Measurements from ENCODE around the gene CMC2. TPM values are rescaled to one million over a fixed set of nuclear protein-coding genes. Genes with fewer than 3 reads are reported as not detected.
A peak's percentile ranks its signal among the peaks of the same experiment; 100 is the strongest.

Gene CMC2
- total RNA-seq, 1 donor from 2014 or later, result 136 TPM

- no peaks in the 10 kb centered on the region for H3K9me3 ChIP-seq (replicated peaks)
- TF ChIP-seq CTCF (IDR thresholded peaks at IDR 0.05; ENCODE audit: borderline replicate concordance), result no peak
- H3K4me3 ChIP-seq, result peak overlapping the region; percentile 61
- no peaks in the 10 kb centered on the region for H3K36me3 ChIP-seq
- peak overlapping the region; percentile 90 for H3K27ac ChIP-seq (replicated peaks)
- intact Hi-C loops (cut with micrococcal nuclease), result no loop called here
- peak; percentile 82 for DNase-seq
- peaks cover 22% of the 10 kb centered on the region for H3K4me1 ChIP-seq
- no peaks in the 10 kb centered on the region for H3K27me3 ChIP-seq (ENCODE audit: low read depth)
These were observed 74.6 kb downstream of the CMC2 start for GRCh38 chr16:80931801-80932707.

GRCh38 chr16:80924372-80924978, 82.2 kb downstream of the CMC2 start:
- H3K27me3 ChIP-seq (ENCODE audit: low read depth), result no peaks in the 10 kb centered on the region
- intact Hi-C loops (cut with micrococcal nuclease), result no loop called here
- H3K27ac ChIP-seq (replicated peaks), result no peak overlapping the region
- H3K36me3 ChIP-seq, result no peaks in the 10 kb centered on the region
- no peak overlapping the region for H3K4me3 ChIP-seq
- no peaks in the 10 kb centered on the region for H3K4me1 ChIP-seq
- TF ChIP-seq CTCF (IDR thresholded peaks at IDR 0.05; ENCODE audit: borderline replicate concordance), result peak; percentile 70
- H3K9me3 ChIP-seq (replicated peaks), result no peaks in the 10 kb centered on the region
- peak; percentile 36 for DNase-seq

- Histone ChIP-seq H3K4me3 (no peak overlapping the region), H3K27me3 (ENCODE audit: low read depth) (no peaks in the 10 kb centered on the region), H3K36me3 (no peaks in the 10 kb centered on the region), H3K27ac (replicated peaks) (no peak overlapping the region), H3K4me1 (no peaks in the 10 kb centered on the region), H3K9me3 (replicated peaks) (no peaks in the 10 kb centered on the region)
- no peak for DNase-seq
- intact Hi-C loops (cut with micrococcal nuclease), result no loop called here
- no peak for TF ChIP-seq CTCF (IDR thresholded peaks at IDR 0.05; ENCODE audit: borderline replicate concordance)
These were observed 83.3 kb downstream of the CMC2 start for GRCh38 chr16:80923356-80923755.

Other genes with a start within 250 kb of the CMC2 start
- 3.2 TPM for gene CDYL2, start 202.3 kb downstream of the CMC2 start, total RNA-seq
- gene CENPN, start 329 bp upstream of the CMC2 start, total RNA-seq, result 7.9 TPM
- 22.0 TPM for gene ATMIN, start 29.0 kb upstream of the CMC2 start, total RNA-seq
- gene C16orf46, start 70.4 kb upstream of the CMC2 start, total RNA-seq, result 0.88 TPM
- gene GCSH, start 89.5 kb upstream of the CMC2 start, total RNA-seq, result 47.5 TPM
- not detected for gene BCO1, start 231.8 kb upstream of the CMC2 start, total RNA-seq